ENCODE data around the gene FBXL14.
A peak's percentile ranks its signal among the peaks of the same experiment; 100 is the strongest.

Gene FBXL14

GRCh38 chr12:1579651-1580435 is 14.5 kb downstream of the FBXL14 start:
- H3K27ac ChIP-seq = no peak overlapping the region
- H3K4me3 ChIP-seq = no peak overlapping the region
- TF ChIP-seq, protein P1, sequence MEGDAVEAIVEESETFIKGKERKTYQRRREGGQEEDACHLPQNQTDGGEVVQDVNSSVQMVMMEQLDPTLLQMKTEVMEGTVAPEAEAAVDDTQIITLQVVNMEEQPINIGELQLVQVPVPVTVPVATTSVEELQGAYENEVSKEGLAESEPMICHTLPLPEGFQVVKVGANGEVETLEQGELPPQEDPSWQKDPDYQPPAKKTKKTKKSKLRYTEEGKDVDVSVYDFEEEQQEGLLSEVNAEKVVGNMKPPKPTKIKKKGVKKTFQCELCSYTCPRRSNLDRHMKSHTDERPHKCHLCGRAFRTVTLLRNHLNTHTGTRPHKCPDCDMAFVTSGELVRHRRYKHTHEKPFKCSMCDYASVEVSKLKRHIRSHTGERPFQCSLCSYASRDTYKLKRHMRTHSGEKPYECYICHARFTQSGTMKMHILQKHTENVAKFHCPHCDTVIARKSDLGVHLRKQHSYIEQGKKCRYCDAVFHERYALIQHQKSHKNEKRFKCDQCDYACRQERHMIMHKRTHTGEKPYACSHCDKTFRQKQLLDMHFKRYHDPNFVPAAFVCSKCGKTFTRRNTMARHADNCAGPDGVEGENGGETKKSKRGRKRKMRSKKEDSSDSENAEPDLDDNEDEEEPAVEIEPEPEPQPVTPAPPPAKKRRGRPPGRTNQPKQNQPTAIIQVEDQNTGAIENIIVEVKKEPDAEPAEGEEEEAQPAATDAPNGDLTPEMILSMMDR (IDR thresholded peaks at IDR 0.05) = no peak
- no peak for DNase-seq (ENCODE audit: low spot score)

- DNase-seq (ENCODE audit: low spot score) = no peak
- Histone ChIP-seq H3K27ac (peak overlapping the region; percentile 56 to 73), H3K4me3 (peak overlapping the region; percentile 56)
- TF ChIP-seq, protein P1 (IDR thresholded peaks at IDR 0.05) = no peak
Observed at GRCh38 chr12:1576410-1577241, 17.8 kb downstream of the FBXL14 start.

GRCh38 chr12:1575408-1576401 is 18.7 kb downstream of the FBXL14 start:
- Histone ChIP-seq H3K27ac (peak overlapping the region; percentile 56 to 73), H3K4me3 (peak overlapping the region; percentile 56)
- TF ChIP-seq, protein P1 (IDR thresholded peaks at IDR 0.05) = no peak
- DNase-seq (ENCODE audit: low spot score) = no peak

GRCh38 chr12:1574865-1575259 is 19.5 kb downstream of the FBXL14 start:
- Histone ChIP-seq H3K4me3 (no peak overlapping the region), H3K27ac (no peak overlapping the region)
- no peak for DNase-seq (ENCODE audit: low spot score)

GRCh38 chr12:1573960-1574864 is 20.2 kb downstream of the FBXL14 start:
- DNase-seq (ENCODE audit: low spot score) = no peak
- Histone ChIP-seq H3K27ac (no peak overlapping the region), H3K4me3 (no peak overlapping the region)
- TF ChIP-seq, protein P1 (IDR thresholded peaks at IDR 0.05) = no peak

More at GRCh38 chr12:1574865-1575259, 19.5 kb downstream of the FBXL14 start:
- TF ChIP-seq, protein P1 (IDR thresholded peaks at IDR 0.05) = no peak

DNA sequence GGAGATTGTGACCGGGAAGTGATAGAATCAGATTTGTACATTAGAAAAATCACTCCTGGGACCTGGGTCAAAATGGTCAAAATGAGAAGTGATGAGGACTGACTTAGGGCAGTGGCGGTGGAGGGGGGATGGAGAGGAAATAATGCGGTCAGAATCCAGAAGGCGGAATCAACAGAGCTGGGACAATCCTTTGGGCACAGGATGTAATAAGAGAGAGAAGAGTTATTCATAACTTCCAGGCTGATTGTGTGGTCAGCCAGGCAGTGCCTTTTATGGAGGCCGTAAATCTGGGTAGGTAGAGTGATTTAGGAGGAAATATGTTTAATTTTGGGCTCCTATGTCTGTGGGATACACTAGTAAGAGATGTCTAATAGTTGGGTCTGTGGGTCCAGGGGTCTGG is 21.6 kb downstream of the FBXL14 start:
- Histone ChIP-seq H3K27ac (no peak overlapping the region), H3K4me3 (no peak overlapping the region)
- TF ChIP-seq, protein P1 (IDR thresholded peaks at IDR 0.05) = no peak
- no peak for DNase-seq (ENCODE audit: low spot score)
